SKM-1 treated with dmso at 0.1 percent for 144 hours (cell line): ENCODE results near the gene KIAA0825.
A peak's percentile ranks its signal among the peaks of the same experiment; 100 is the strongest.

Experiments
- DNase-seq: peaks from one replicate; lab custom pipeline; 2025; ENCODE audit not compliant: unreplicated experiment; lab: John Stamatoyannopoulos, UW

The KIAA0825 gene

GRCh38 chr5:94250985-94251384, 367.4 kb downstream of the KIAA0825 start:
- DNase-seq: no peak

GRCh38 chr5:94249430-94249829, 369.0 kb downstream of the KIAA0825 start:
- DNase-seq: no peak

GRCh38 chr5:94248175-94248875, 370.1 kb downstream of the KIAA0825 start:
- DNase-seq: no peak

- peak; percentile 56 for DNase-seq
Observed at GRCh38 chr5:94245608-94246007, 372.8 kb downstream of the KIAA0825 start.

GRCh38 chr5:94244921-94245320, 373.5 kb downstream of the KIAA0825 start:
- DNase-seq: peak; percentile 43

- DNase-seq: no peak
Observed at GRCh38 chr5:94243612-94244011, 374.8 kb downstream of the KIAA0825 start.

- DNase-seq: no peak
Observed at GRCh38 chr5:94240993-94241651, 377.3 kb downstream of the KIAA0825 start.

GRCh38 chr5:94240596-94240992, 377.8 kb downstream of the KIAA0825 start:
- no peak for DNase-seq

- DNase-seq: no peak
Observed at GRCh38 chr5:94240134-94240533, 378.3 kb downstream of the KIAA0825 start.

GRCh38 chr5:94239266-94239665, 379.1 kb downstream of the KIAA0825 start:
- no peak for DNase-seq

GRCh38 chr5:94234987-94235386, 383.4 kb downstream of the KIAA0825 start:
- DNase-seq: no peak

- DNase-seq: no peak
Observed at GRCh38 chr5:94228791-94229190, 389.6 kb downstream of the KIAA0825 start.

- DNase-seq: no peak
Observed at GRCh38 chr5:94223235-94223634, 395.2 kb downstream of the KIAA0825 start.

GRCh38 chr5:94218374-94218773, 400.0 kb downstream of the KIAA0825 start:
- DNase-seq: no peak

GRCh38 chr5:94217745-94218144, 400.7 kb downstream of the KIAA0825 start:
- no peak for DNase-seq

- DNase-seq: no peak
Observed at GRCh38 chr5:94217216-94217615, 401.2 kb downstream of the KIAA0825 start.

- no peak for DNase-seq
Observed at GRCh38 chr5:94212476-94212875, 405.9 kb downstream of the KIAA0825 start.

GRCh38 chr5:94209774-94210355, 408.5 kb downstream of the KIAA0825 start:
- no peak for DNase-seq

GRCh38 chr5:94209272-94209671, 409.1 kb downstream of the KIAA0825 start:
- no peak for DNase-seq

- no peak for DNase-seq
Observed at GRCh38 chr5:94199566-94199965, 418.8 kb downstream of the KIAA0825 start.

GRCh38 chr5:94197970-94198369, 420.4 kb downstream of the KIAA0825 start:
- DNase-seq: no peak

- no peak for DNase-seq
Observed at GRCh38 chr5:94196953-94197352, 421.5 kb downstream of the KIAA0825 start.
